ENCODE results near the gene MYH10. TPM values are rescaled to one million over a fixed set of nuclear protein-coding genes. Genes with fewer than 3 reads are reported as not detected.
"Not testable (repeated sequence)": the region's sequence is repeated elsewhere in the genome, so short reads cannot be mapped to it uniquely, and the experiment has no call there.

Gene MYH10
- 24.6 TPM for total RNA-seq

DNA sequence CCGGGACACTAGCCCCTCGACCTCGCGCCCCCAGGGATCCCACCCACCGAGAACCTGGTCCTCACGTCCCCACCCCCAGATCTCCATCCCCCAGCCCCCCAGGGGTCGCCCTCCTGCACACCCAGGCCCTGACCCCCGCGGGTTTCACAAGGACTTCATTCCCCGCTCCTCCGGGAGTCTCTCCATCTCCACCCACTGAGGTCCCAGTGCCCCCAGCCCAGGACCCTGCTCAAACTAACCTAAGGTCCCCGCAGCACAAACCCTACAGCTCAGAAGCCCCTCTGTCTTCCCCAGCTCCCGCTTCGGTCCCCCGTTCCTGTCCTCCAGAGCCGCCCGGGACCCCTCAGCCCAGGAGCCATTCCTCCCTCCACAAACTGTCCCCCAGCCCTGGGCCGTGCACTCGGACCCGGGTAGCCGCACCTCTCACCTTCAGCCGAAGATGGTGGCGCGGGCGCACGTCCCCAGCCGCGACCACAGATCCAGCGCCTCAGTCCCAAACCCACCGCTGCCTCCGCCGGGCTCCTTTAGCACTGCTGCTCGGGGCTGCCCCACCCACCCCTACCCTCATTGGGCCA is at the start of gene MYH10:
Gene MYH10 (minus strand): TSS at position 499 of the 575 bp plus-strand sequence. CDS start 7,479 bp downstream, outside the sequence.
- ATAC-seq: no peak

DNA sequence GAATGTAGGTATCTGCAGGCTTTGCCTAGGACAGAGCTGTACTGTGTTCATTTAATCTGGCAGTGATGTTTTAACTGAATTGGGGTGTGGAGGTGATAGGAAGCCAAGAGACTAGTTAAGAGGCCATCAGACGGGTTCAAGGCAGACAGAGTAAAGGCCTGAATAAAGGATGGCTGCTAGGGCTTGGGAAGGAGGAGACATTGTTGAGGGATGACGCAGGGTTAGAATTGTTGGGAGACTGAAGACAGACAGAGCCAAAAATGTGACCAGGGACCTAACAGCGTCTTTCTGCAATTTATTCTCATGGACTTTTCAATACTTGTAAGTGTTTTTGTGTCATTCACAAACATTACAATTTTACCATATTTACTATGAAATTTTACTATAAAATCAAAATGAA is 48.6 kb upstream of the MYH10 start:
- ATAC-seq: no peak

DNA sequence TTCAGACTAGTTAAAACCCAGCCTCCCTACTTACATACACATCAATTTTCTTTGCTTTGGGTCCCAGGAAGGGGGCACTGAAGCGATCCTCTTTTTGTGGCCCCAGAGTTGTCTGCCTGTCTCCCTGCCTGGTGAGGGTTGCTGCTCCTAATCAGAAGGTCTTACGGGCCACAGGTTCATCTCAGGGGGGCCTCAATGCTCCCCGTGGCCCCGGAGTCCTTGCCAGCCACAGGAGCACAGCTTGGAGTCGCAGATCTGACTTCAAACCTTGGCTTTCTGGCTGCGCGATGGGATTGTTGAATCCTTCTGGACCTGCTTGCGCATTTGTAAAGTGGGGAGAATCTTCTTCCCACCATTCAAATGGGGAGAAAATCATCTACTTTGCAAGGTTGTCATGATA is 44.8 kb upstream of the MYH10 start:
- ATAC-seq: no peak

GRCh38 chr17:8674344-8675305 is 44.1 kb upstream of the MYH10 start:
- ATAC-seq: no peak

GRCh38 chr17:8673612-8674011 is 43.1 kb upstream of the MYH10 start:
- no peak for ATAC-seq

GRCh38 chr17:8672326-8672725 is 41.8 kb upstream of the MYH10 start:
- ATAC-seq: no peak

GRCh38 chr17:8670421-8670820 is 39.9 kb upstream of the MYH10 start:
- ATAC-seq: no peak

GRCh38 chr17:8668176-8668740 is 37.7 kb upstream of the MYH10 start:
- ATAC-seq: no peak

DNA sequence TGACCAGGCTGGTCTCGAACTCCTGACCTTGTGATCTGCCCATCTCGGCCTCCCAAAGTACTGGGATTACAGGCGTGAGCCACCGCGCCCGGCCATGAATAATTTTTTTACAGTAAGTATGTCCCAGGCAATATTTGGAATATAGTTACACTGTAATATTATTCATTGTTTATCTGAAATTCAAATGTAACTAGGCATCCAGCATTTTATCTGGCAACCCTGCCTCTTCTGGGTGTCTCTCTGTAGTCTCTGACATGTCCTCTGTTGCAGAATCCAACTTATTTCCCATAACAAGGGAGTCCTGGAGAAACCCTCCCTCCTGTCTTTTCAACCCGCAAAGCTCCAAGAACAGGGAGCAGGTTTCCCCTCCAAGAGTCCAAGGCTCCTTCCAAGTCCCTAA is 36.9 kb upstream of the MYH10 start:
- ATAC-seq: no peak

DNA sequence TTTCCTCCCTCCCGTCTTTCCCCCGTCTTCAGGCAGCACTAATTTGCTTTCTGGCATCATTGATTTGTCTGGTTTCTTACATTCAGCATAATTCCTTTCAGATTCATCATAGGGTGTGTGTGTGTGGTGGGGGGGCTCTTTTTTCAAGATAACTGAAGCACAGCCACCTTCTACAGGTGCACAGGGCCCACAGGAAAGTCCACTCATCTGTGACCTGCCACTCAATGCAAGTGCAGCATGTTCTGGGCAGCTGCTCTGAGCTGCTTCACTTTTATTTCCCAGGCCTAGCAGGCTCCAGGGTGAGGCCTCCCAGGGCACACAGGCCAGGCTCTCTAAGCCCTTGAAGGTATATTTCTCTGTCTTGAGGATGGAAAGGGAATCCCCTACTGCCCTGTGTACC is 35.2 kb upstream of the MYH10 start:
- no peak for ATAC-seq

DNA sequence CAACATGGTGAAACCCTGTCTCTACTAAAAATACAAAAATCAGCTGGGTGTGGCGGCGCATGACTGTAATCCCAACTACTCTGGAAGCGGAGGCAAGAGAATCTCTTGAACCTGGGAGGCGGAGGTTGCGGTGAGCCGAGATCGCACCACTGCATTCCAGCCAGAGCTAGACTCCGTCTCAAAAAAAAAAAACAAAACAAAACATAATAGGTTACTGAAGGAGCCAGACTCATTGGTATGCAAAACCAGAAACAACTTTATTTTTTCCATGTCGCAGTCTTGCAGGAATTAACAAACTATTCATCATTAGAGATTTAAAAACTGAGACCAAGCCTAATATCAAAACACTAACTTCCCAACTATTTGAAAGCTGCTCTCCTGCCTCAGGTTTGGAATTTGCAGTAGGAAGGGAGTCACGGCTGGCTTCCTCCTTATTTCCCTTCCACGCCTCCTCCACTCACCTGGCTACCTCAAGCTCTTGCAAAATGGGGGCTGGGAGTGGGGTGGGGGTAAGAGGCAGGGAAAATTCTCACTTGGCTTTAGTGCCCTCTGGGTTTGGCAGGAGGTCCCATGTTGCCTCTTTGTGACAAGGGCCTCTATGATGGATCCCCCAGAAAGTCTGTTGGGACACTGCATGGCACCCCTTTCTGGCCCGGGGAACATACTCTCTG is 34.1 kb upstream of the MYH10 start:
- no peak for ATAC-seq

DNA sequence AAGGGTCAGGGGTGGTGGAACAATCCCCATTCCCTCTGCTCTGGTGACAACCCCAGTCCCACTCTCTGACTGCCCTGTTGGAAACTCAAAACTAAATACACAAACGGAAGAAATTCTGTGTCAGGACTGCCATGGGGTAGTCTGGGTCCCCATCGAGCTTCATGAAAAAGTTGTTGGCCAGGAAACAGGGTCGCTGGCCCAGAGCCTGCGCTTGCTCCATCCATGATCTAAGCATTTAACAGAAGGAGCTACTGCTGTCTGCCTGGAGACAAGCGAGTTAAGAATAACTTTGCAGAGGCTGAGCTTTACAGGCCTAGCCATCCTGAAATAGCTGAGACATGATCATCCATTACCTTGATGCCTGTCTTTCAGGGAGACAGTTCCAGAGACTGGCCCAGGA is 32.4 kb upstream of the MYH10 start:
- no peak for ATAC-seq

GRCh38 chr17:8662076-8662831 is 31.7 kb upstream of the MYH10 start:
- no peak for ATAC-seq

DNA sequence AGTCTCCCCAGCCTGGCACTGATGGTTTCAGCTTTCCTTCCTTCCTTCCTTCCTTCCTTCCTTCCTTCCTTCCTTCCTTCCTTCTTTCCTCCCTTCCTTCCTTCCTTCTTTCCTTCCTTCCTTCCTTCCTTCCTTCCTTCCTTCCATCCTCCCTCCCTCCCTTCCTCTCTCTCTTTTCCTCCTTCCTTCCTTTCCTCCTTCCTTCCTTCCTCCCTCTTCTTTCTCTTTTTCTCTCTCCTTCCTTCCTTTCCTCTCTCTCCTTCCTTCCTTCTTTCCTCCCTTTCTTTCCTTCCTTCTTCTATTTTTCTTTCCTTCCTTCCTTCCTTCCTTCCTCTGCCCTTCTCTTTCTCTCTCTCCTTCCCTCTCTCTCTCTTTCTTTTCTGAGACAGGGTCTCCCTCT is 30.2 kb upstream of the MYH10 start:
- ATAC-seq: not testable (repeated sequence)

- ATAC-seq: no peak
Measured at GRCh38 chr17:8659758-8660410, 29.4 kb upstream of the MYH10 start.

- ATAC-seq: no peak
Measured at GRCh38 chr17:8658810-8659209, 28.3 kb upstream of the MYH10 start.

GRCh38 chr17:8656693-8657092 is 26.2 kb upstream of the MYH10 start:
- no peak for ATAC-seq

GRCh38 chr17:8654822-8655221 is 24.3 kb upstream of the MYH10 start:
- ATAC-seq: no peak

- no peak for ATAC-seq
Measured at GRCh38 chr17:8651013-8651412, 20.5 kb upstream of the MYH10 start.

GRCh38 chr17:8650119-8650499 is 19.6 kb upstream of the MYH10 start:
- no peak for ATAC-seq

DNA sequence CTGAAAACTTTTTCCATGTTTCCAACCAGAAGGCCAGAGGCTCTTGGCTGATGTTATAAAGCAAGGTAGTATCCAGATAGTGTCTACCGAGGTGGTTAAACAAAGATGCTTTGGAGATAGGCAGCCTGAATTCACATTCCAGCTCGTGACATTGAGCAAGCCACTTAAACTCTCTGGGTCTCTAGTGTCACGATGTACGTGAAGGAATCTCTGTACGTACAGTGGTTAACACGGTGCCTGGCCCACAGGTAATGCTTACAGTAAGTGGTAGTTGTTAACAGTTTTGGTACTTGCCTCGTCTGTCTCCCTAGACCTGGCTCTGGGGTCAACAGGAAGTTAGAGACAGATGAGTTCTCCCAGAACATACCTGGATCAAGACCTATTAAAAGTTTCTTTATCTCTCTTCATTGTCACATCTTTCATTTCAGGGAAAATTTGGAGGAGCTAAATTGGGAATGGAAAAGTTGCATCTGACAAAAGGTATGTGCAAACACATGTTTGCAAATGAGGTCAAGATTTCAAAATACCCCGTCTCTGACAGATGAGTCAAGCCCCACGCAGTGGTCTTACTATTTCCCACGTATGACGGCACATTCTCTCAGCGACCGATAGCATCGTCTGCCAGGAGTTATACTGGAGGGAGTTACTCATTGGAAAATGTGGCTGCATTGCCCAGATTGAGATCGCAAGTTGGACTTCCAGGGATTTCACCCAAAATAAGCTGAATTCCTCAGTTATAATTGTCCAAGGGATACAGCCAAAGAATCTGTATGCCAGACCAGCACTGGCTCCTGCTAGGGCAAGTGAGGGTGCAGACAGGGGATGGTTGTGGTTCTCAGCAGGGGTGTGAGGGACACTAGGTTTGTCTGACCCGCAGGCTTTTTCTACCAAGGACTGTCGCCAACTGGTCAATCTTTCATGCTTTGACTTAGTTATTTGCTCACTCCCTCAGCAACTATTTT is 18.9 kb upstream of the MYH10 start:
- ATAC-seq: no peak
